GM18909 (cell line): ENCODE data around the gene CCDC40.

Experiments
- ATAC-seq: cut with Tn5 transposase; IDR thresholded peaks from one replicate; pipeline ENCODE4 v1.9.1; 2021; ENCODE audit warnings: mild to moderate bottlenecking; ENCODE audit not compliant: unreplicated experiment, poor library complexity

The CCDC40 gene

GRCh38 chr17:80124351-80124981 lies 88.0 kb downstream of the CCDC40 start:
- no peak for ATAC-seq

- ATAC-seq: no peak
These were observed 89.4 kb downstream of the CCDC40 start for GRCh38 chr17:80125656-80126448.

- ATAC-seq: no peak
These were observed 89.9 kb downstream of the CCDC40 start for GRCh38 chr17:80126449-80126715.

GRCh38 chr17:80129006-80129565 lies 92.6 kb downstream of the CCDC40 start:
- no peak for ATAC-seq

GRCh38 chr17:80130992-80131391 lies 94.5 kb downstream of the CCDC40 start:
- ATAC-seq: no peak

- ATAC-seq: no peak
These were observed 96.6 kb downstream of the CCDC40 start for GRCh38 chr17:80132906-80133625.

- no peak for ATAC-seq
These were observed 97.2 kb downstream of the CCDC40 start for GRCh38 chr17:80133626-80133970.

- no peak for ATAC-seq
These were observed 100.7 kb downstream of the CCDC40 start for GRCh38 chr17:80137131-80137530.

GRCh38 chr17:80138856-80139426 lies 102.5 kb downstream of the CCDC40 start:
- no peak for ATAC-seq

GRCh38 chr17:80141463-80142165 lies 105.2 kb downstream of the CCDC40 start:
- no peak for ATAC-seq

GRCh38 chr17:80142929-80143328 lies 106.5 kb downstream of the CCDC40 start:
- ATAC-seq: no peak

- no peak for ATAC-seq
These were observed 108.9 kb downstream of the CCDC40 start for GRCh38 chr17:80145076-80146075.

- ATAC-seq: peak; percentile 22
These were observed 109.9 kb downstream of the CCDC40 start for GRCh38 chr17:80146121-80147034.

- ATAC-seq: peak; percentile 85
These were observed 110.8 kb downstream of the CCDC40 start, which contains the start of gene EIF4A3 for GRCh38 chr17:80147035-80147822. Gene EIF4A3 (minus strand): TSS chr17:80147128. CDS start chr17:80146961, 167 bp downstream.
